HUES48 (cell line): ENCODE data around the gene NARS2.
"Not testable (repeated sequence)": the region's sequence is repeated elsewhere in the genome, so short reads cannot be mapped to it uniquely, and the experiment has no call there.

Experiments used
- H3K27ac ChIP-seq: one replicate; pipeline ENCODE4 v1.7.0; 2013; ENCODE audit warnings: low read depth, low read length, inconsistent platforms
- H3K27me3 ChIP-seq: 2 replicates; pipeline ENCODE4 v1.6.1; 2013; ENCODE audit warnings: mild to moderate bottlenecking, low read length; ENCODE audit not compliant: control insufficient read depth, insufficient read depth
- H3K36me3 ChIP-seq: 2 replicates; pipeline ENCODE4 v1.6.1; 2013; ENCODE audit warnings: low read length; ENCODE audit not compliant: control insufficient read depth, insufficient read depth
- H3K4me1 ChIP-seq: 2 replicates; pipeline ENCODE4 v1.6.1; 2013; ENCODE audit warnings: mild to moderate bottlenecking, low read length; ENCODE audit not compliant: control insufficient read depth, insufficient read depth
- H3K4me3 ChIP-seq: 2 replicates; pipeline ENCODE4 v1.5.1; 2013; ENCODE audit warnings: mild to moderate bottlenecking, low read depth, low read length
- H3K9ac ChIP-seq: 2 replicates; pipeline ENCODE4 v1.6.1; 2013; ENCODE audit warnings: mild to moderate bottlenecking, low read depth, low read length, moderate library complexity
- H3K9me3 ChIP-seq: 2 replicates; pipeline ENCODE4 v1.6.1; 2013; ENCODE audit warnings: low read length; ENCODE audit not compliant: control insufficient read depth, insufficient read depth

The NARS2 gene

GRCh38 chr11:78560153-78560552 is 14.5 kb downstream of the NARS2 start:
- Histone ChIP-seq H3K36me3 (peaks cover 46% of the 10 kb centered on the region), H3K4me1 (peaks cover 32% of the 10 kb centered on the region), H3K4me3 (no peak overlapping the region), H3K9me3 (no peaks in the 10 kb centered on the region), H3K27ac (no peak overlapping the region), H3K9ac (no peak overlapping the region), H3K27me3 (no peaks in the 10 kb centered on the region)

DNA sequence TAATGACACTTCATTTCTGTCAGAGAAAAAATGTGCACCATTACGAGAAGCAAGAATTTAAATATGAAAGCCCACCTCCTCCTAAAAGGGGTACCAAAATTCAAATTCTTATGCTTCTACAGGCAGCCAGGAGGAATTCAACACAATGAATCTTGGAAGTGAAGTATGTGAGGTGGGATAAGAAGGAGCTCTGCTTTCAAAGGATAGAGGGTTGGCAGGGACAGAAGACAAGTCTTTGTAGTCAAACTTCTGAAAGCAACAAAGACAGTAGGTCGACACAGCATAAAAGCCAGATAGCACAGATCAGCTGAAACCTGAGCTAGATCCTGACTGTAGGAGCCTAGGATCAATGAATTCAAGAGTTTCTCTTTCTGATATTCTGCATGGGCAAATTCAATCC is 17.4 kb downstream of the NARS2 start:
- H3K36me3 ChIP-seq = peaks cover 45% of the 10 kb centered on the region

DNA sequence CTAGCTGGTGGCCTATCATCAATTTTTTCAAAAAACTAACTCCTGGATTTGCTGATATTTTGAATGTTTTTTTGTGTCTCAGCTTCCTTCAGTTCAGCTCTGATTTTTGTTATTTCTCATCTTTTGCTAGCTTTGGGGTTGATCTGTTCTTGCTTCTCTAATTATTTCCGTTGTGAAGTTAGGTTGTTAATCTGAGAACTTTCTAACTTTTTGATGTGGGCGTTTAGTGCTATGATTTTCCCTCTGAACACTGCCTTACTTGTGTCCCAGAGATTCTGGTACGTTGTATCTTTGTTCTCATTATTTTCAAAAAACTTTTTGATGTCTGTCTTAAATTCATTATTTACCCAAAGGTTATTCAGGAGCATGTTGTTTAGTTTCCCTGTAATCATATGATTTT is 19.1 kb downstream of the NARS2 start:
- Histone ChIP-seq H3K4me1 (peaks cover 29% of the 10 kb centered on the region), H3K27me3 (no peaks in the 10 kb centered on the region), H3K9ac (no peak overlapping the region), H3K4me3 (no peak overlapping the region), H3K36me3 (peaks cover 42% of the 10 kb centered on the region), H3K27ac (no peak overlapping the region), H3K9me3 (no peaks in the 10 kb centered on the region)

More for the DNA sequence above, 17.4 kb downstream of the NARS2 start:
- H3K9ac ChIP-seq = no peak overlapping the region
- no peaks in the 10 kb centered on the region for H3K9me3 ChIP-seq
- peak overlapping the region; percentile 7 for H3K27ac ChIP-seq
- no peaks in the 10 kb centered on the region for H3K27me3 ChIP-seq
- peaks cover 32% of the 10 kb centered on the region for H3K4me1 ChIP-seq
- H3K4me3 ChIP-seq = no peak overlapping the region

- no peak overlapping the region for H3K4me3 ChIP-seq
- H3K9me3 ChIP-seq = no peaks in the 10 kb centered on the region
- peaks cover 28% of the 10 kb centered on the region for H3K36me3 ChIP-seq
- no peaks in the 10 kb centered on the region for H3K27me3 ChIP-seq
- no peak overlapping the region for H3K27ac ChIP-seq
- no peak overlapping the region for H3K9ac ChIP-seq
- peaks cover 34% of the 10 kb centered on the region for H3K4me1 ChIP-seq
Measured at GRCh38 chr11:78552881-78553280, 21.8 kb downstream of the NARS2 start.

DNA sequence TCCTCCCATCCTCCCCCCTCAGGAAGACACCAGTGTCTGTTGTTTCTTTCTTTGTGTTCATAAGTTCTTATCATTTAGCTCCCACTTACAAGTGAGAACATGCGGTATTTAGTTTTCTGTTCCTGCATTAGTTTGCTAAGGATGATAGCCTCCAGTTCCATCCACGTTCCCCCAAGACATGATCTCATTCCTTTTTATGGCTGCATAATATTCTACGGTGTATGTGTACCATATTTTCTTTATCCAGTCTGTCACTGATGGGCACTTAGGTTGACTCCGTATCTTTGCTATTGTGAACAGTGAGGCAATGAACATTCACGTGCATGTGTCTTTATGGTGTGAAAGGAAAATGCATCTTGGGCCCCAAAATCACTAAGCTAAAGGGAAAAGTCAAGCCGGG is 22.5 kb downstream of the NARS2 start:
- not testable (repeated sequence) for H3K27me3 ChIP-seq, H3K9ac ChIP-seq, H3K27ac ChIP-seq, H3K9me3 ChIP-seq, H3K4me3 ChIP-seq
- Histone ChIP-seq H3K36me3 (peaks cover 26% of the 10 kb centered on the region), H3K4me1 (peaks cover 29% of the 10 kb centered on the region)

DNA sequence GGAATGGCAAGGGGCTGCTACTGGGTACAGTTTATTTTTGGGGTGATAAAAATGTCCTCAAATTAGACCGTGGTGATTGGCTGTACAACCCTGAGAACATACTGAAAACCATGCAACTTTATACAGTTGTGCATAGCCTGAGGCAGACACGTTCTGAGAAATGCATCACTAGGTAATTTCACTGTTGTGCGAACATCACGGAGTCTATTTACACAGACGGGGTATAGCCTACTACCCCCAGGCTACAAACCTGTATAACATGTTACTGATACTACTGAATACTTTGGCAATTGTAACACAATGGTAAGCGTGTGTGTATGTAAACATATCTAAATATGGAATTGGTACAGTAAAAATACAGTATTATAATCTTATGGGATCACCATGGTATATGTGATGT is 23.6 kb downstream of the NARS2 start:
- no peak overlapping the region for H3K4me3 ChIP-seq
- H3K9ac ChIP-seq = no peak overlapping the region
- H3K27ac ChIP-seq = no peak overlapping the region
- no peaks in the 10 kb centered on the region for H3K9me3 ChIP-seq
- H3K4me1 ChIP-seq = peaks cover 25% of the 10 kb centered on the region
- H3K36me3 ChIP-seq = peaks cover 20% of the 10 kb centered on the region
- no peaks in the 10 kb centered on the region for H3K27me3 ChIP-seq

DNA sequence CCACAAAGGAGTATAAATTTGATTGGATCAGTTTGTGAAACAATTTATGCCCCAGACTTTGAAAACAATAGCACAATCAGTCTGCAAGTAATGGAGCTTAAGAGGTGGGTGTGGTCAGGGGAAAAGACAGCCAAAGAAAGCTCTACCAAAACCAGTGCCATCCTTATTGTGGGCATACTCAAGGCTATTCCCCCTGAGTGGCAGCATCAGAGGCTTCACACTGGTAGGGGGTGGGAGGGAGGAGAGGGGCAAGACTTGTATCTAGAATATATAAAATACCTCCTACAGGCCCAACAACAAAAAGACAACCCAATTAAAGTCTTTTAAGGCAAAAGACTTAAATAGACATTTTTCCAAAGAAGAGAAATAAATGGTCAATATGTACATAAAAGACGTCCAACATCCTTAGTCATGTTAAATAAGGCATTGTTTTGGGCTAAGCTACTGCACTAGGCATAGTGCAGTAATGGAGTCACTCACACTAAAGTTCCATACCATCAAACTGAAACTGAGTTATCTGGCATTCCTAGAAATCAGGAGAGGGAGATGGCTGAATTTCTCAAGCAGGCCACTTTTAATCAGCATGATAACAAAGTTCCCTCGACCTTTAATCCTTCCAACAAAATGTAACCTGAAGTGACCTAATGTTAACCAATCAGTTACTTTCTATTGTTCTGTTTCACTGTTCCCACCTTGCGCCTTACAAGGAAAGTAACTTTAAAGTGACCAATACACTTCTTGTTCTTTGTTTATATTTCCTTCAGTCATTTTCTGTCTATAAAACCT is 24.8 kb downstream of the NARS2 start:
- Histone ChIP-seq H3K4me3 (peak overlapping the region; percentile 28; the same call in 1 of the 2 replicates), H3K27ac (peak overlapping the region; percentile 77), H3K4me1 (peaks cover 25% of the 10 kb centered on the region), H3K36me3 (peaks cover 11% of the 10 kb centered on the region), H3K9me3 (no peaks in the 10 kb centered on the region), H3K9ac (0 out of 2 replicates have a peak overlapping the region, but pooled peaks have one; percentile 30), H3K27me3 (no peaks in the 10 kb centered on the region)

- no peak overlapping the region for H3K27ac ChIP-seq
- no peak overlapping the region for H3K4me3 ChIP-seq
Measured at GRCh38 chr11:78548911-78549590, 25.6 kb downstream of the NARS2 start.

GRCh38 chr11:78547931-78548705 is 26.5 kb downstream of the NARS2 start:
- no peak overlapping the region for H3K27ac ChIP-seq
- H3K36me3 ChIP-seq = peaks cover 7% of the 10 kb centered on the region

More at GRCh38 chr11:78548911-78549590, 25.6 kb downstream of the NARS2 start:
- no peak overlapping the region for H3K9ac ChIP-seq
- no peaks in the 10 kb centered on the region for H3K27me3 ChIP-seq
- H3K36me3 ChIP-seq = peaks cover 7% of the 10 kb centered on the region
- no peaks in the 10 kb centered on the region for H3K9me3 ChIP-seq
- H3K4me1 ChIP-seq = peaks cover 25% of the 10 kb centered on the region

GRCh38 chr11:78542007-78542406 is 32.7 kb downstream of the NARS2 start:
- Histone ChIP-seq H3K27ac (no peak overlapping the region), H3K36me3 (peaks cover 21% of the 10 kb centered on the region), H3K27me3 (no peaks in the 10 kb centered on the region), H3K4me3 (no peak overlapping the region), H3K9me3 (no peaks in the 10 kb centered on the region), H3K4me1 (no peaks in the 10 kb centered on the region), H3K9ac (no peak overlapping the region)

More at GRCh38 chr11:78547931-78548705, 26.5 kb downstream of the NARS2 start:
- Histone ChIP-seq H3K4me1 (peaks cover 25% of the 10 kb centered on the region), H3K27me3 (no peaks in the 10 kb centered on the region), H3K9me3 (no peaks in the 10 kb centered on the region), H3K9ac (no peak overlapping the region), H3K4me3 (no peak overlapping the region)
